ENCODE measurements around the gene USP2.

The USP2 gene

DNA sequence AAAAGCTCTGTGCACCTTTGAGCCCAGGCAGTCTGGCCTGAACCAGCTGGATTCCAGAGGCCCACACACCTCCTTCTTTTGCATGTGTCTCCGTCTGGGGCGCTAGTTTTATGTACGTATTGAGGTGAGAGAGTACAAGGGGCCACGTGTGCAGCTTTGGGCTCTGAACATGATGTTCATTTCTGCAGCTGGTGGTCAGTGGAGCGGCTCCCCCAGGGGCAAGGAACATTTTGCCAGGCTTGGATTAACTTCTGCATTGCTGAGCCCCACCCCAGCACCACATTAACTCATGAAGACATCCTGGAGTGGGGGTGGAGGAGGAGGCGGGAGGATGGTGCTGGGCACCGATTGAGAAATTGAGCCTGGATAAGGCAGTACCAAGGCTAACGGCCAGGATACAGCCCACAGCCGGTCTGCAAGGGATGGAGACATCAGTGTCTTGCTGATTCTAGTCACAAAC, 13.8 kb downstream of the USP2 start:
- ATAC-seq: no peak
- no peak for TF ChIP-seq ZFP30 (CRISPR knock-in tag; IDR thresholded peaks at IDR 0.05)
- no peak for TF ChIP-seq ZC3H10 (CRISPR knock-in tag; IDR thresholded peaks at IDR 0.05)
- TF ChIP-seq TSHZ2 (CRISPR knock-in tag; IDR thresholded peaks at IDR 0.05): no peak
- no peak for TF ChIP-seq ARNTL (CRISPR knock-in tag; IDR thresholded peaks at IDR 0.05; ENCODE audit: borderline replicate concordance, low read depth)
- no peak for TF ChIP-seq CREB5 (CRISPR knock-in tag; IDR thresholded peaks at IDR 0.05; ENCODE audit: low read depth)
- no peak for TF ChIP-seq TCF4 (CRISPR knock-in tag; IDR thresholded peaks at IDR 0.05; ENCODE audit: borderline replicate concordance)
- TF ChIP-seq ZFP3 (CRISPR knock-in tag; IDR thresholded peaks at IDR 0.05): no peak
- TF ChIP-seq ISL1 (CRISPR knock-in tag; IDR thresholded peaks at IDR 0.05): no peak
- TF ChIP-seq GLIS3 (CRISPR knock-in tag; IDR thresholded peaks at IDR 0.05): no peak
- no peak for TF ChIP-seq ESRRG (CRISPR knock-in tag; IDR thresholded peaks at IDR 0.05)
- TF ChIP-seq CSDC2 (CRISPR knock-in tag; IDR thresholded peaks at IDR 0.05): no peak
- TF ChIP-seq TOX (CRISPR knock-in tag; IDR thresholded peaks at IDR 0.05; ENCODE audit: borderline replicate concordance): no peak
- no peak for TF ChIP-seq RARB (CRISPR knock-in tag; IDR thresholded peaks at IDR 0.05)

- no peak for TF ChIP-seq ESRRG (CRISPR knock-in tag; IDR thresholded peaks at IDR 0.05)
- no peak for TF ChIP-seq PPARA (CRISPR knock-in tag; IDR thresholded peaks at IDR 0.05; ENCODE audit: borderline replicate concordance)
- no peak for TF ChIP-seq CREB5 (CRISPR knock-in tag; IDR thresholded peaks at IDR 0.05; ENCODE audit: low read depth)
- TF ChIP-seq, protein P1, sequence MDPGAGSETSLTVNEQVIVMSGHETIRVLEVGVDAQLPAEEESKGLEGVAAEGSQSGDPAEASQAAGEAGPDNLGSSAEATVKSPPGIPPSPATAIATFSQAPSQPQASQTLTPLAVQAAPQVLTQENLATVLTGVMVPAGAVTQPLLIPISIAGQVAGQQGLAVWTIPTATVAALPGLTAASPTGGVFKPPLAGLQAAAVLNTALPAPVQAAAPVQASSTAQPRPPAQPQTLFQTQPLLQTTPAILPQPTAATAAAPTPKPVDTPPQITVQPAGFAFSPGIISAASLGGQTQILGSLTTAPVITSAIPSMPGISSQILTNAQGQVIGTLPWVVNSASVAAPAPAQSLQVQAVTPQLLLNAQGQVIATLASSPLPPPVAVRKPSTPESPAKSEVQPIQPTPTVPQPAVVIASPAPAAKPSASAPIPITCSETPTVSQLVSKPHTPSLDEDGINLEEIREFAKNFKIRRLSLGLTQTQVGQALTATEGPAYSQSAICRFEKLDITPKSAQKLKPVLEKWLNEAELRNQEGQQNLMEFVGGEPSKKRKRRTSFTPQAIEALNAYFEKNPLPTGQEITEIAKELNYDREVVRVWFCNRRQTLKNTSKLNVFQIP (CRISPR knock-in tag; IDR thresholded peaks at IDR 0.05; ENCODE audit: borderline replicate concordance, low read depth): no peak
- no peak for TF ChIP-seq ZFP30 (CRISPR knock-in tag; IDR thresholded peaks at IDR 0.05)
- ATAC-seq: no peak
Observed at GRCh38 chr11:119366690-119367620, 14.5 kb downstream of the USP2 start.

DNA sequence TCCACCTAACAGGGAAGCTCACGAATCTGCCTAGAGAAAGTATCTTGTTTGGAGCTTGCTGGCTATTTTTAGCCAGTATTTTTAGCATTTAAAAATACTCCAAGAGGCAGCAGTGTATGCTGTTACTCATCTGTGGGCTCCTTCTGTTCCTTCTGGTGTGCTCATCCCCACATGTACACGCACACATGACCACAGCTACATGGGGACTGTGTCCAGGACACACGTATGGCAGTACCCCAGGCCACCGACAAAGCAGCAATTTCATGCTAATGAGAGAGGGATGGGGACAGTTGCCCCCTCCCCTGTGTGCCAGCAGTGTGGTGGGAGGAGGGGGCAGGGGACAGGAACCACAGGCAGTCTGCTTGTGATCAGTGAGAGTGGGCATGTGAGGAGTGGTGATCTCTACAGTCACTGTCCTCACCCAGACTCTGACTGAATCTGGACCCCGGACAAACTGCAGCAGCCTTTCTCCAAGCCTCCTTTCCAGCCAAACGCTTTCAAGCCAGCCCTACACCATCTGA, 16.4 kb downstream of the USP2 start:
- no peak for TF ChIP-seq CREB5 (CRISPR knock-in tag; IDR thresholded peaks at IDR 0.05; ENCODE audit: low read depth)
- no peak for TF ChIP-seq TSHZ2 (CRISPR knock-in tag; IDR thresholded peaks at IDR 0.05)
- TF ChIP-seq, protein P2, sequence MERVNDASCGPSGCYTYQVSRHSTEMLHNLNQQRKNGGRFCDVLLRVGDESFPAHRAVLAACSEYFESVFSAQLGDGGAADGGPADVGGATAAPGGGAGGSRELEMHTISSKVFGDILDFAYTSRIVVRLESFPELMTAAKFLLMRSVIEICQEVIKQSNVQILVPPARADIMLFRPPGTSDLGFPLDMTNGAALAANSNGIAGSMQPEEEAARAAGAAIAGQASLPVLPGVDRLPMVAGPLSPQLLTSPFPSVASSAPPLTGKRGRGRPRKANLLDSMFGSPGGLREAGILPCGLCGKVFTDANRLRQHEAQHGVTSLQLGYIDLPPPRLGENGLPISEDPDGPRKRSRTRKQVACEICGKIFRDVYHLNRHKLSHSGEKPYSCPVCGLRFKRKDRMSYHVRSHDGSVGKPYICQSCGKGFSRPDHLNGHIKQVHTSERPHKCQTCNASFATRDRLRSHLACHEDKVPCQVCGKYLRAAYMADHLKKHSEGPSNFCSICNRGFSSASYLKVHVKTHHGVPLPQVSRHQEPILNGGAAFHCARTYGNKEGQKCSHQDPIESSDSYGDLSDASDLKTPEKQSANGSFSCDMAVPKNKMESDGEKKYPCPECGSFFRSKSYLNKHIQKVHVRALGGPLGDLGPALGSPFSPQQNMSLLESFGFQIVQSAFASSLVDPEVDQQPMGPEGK (CRISPR knock-in tag; IDR thresholded peaks at IDR 0.05; ENCODE audit: borderline replicate concordance): no peak
- ATAC-seq: no peak

All from SK-N-SH treated with all-trans-retinoic acid at 6 μM for 48 hours (cell line).